Ovary (tissue), 3 donors: ENCODE results near the gene HECTD4.

Experiments
- CTCF ChIP-seq, 3 donors: fragments of 450-650 bp in 2 of 3; fragments of 200-600 bp in 1 of 3; IDR thresholded peaks; one replicate each; pipeline versions ENCODE4 v1.5.1 to v1.8.0; 2016 to 2022; ENCODE audit warnings: antibody characterized with exemption in 3 of 3, mild to moderate bottlenecking in 1 of 3
- EP300 ChIP-seq: sonication (generic); formaldehyde crosslinking; IDR thresholded peaks from one replicate; pipeline ENCODE4 v1.6.1; 2017; ENCODE audit warnings: antibody characterized with exemption
- POLR2A ChIP-seq: fragments of 450-650 bp; IDR thresholded peaks from one replicate; pipeline ENCODE4 v1.6.1; 2017; ENCODE audit warnings: antibody characterized with exemption, mild to moderate bottlenecking, moderate library complexity
- donor health status: DM: no; HTN: no; CAD: no.

GRCh38 chr12:112413855-112414625 is 31.8 kb upstream of the HECTD4 start:
- TF ChIP-seq POLR2A: no peak
- no peak for TF ChIP-seq CTCF (IDR thresholded peaks at IDR 0.05)
- TF ChIP-seq EP300: no peak
